Natural killer cell (primary cell): ENCODE measurements around the gene PSMA8. TPM values are rescaled to one million over a fixed set of nuclear protein-coding genes. Genes with fewer than 3 reads are reported as not detected.

Experiments used
- total RNA-seq, 4 donors: library from RNA; stranded (reverse); fragments of 120-200 nt in 1 of 4; gene quantifications; one replicate each; pipeline versions ENCODE4 v1.2.3 to v1.2.4, GENCODE V29; 2013 to 2022

The PSMA8 gene
- total RNA-seq, 3 donors from 2014 or later (not counting 1 experiment from before 2014, with no cell fraction given), result 1.3 TPM; not detected in 2

Other genes starting within 250 kb of the PSMA8 start
- 10 to 100 TPM; 72.2 to 92.2 (median 77.7) TPM for gene SS18, start 43.3 kb upstream of the PSMA8 start, total RNA-seq
- gene TAF4B, start 92.6 kb downstream of the PSMA8 start, total RNA-seq, result 1 to 10 TPM; 1.5 to 3.3 (median 1.7) TPM